ENCODE results near the gene RNF5. TPM values are rescaled to one million over a fixed set of nuclear protein-coding genes. Genes with fewer than 3 reads are reported as not detected.

Gene RNF5
- total and polyA plus RNA-seq, 12 donors: 53.0 to 132 (median 82.7) TPM

DNA sequence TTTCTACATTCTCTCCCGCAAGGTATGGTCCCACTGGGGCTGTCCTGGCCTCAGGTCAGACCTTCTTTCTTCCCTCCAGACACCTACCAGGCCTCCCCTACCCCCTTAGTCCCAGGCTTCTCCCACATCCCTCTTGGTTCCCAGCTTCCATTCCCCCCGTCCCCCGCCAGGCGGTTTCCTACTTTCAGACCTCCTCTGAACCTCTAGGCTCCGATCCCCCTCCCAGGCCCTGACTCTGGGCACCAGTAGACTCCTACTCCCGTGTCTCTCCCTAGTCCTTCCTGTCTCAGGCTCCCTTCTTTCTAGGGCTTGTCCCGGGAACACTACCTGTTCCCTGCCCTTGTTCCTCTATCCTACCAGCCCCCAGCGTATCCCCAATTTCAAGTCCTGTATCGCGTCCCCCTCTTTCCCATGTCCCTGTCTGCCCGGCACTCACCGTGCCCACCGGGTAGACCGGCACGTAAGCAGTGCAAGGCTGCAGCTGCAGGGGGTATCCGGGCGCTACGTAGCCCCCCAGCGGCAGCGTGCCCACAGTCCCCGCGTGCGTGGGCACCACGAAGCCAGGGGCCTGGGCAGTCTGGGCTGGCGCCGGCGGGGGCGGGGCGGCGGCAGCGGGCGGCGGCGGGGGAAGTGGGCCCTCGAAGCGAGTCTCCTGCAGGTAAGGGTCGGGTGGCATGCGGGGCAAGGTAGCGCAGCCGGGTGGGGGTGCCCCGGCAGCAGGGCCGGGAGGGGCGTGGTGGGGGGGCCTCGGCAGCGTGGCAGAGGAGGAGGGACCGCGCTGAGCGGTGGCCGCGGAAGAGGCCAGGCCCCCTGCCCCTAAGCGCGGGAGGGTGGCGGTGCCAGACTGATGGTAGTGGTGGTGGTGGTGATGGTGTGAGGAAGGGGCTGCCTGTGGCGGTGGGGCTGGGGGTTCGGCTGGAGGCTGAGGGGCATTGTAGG is 28.0 kb upstream of the RNF5 start:
- H3K27ac ChIP-seq: no peak overlapping the region
- DNase-seq: no peak
- H3K27me3 ChIP-seq: peaks cover 0 to 81% (median 8%) of the 10 kb centered on the region in 7 donors
- intact Hi-C loops (cut with DNase I): loop anchor here in 2 of 10 donors (5.0 kb wide), 1 partner anchor 33 kb away; no protein-coding TSS in a partner anchor
- 35 to 45% methylated on average over 48 to 55 of the region's 55 CpGs for WGBS, 2 donors
- peaks cover 0 to 9% (median 0%) of the 10 kb centered on the region in 9 donors for H3K36me3 ChIP-seq
- H3K4me1 ChIP-seq: peaks cover 6 to 46% (median 25%) of the 10 kb centered on the region in 9 donors
- TF ChIP-seq, protein P1, sequence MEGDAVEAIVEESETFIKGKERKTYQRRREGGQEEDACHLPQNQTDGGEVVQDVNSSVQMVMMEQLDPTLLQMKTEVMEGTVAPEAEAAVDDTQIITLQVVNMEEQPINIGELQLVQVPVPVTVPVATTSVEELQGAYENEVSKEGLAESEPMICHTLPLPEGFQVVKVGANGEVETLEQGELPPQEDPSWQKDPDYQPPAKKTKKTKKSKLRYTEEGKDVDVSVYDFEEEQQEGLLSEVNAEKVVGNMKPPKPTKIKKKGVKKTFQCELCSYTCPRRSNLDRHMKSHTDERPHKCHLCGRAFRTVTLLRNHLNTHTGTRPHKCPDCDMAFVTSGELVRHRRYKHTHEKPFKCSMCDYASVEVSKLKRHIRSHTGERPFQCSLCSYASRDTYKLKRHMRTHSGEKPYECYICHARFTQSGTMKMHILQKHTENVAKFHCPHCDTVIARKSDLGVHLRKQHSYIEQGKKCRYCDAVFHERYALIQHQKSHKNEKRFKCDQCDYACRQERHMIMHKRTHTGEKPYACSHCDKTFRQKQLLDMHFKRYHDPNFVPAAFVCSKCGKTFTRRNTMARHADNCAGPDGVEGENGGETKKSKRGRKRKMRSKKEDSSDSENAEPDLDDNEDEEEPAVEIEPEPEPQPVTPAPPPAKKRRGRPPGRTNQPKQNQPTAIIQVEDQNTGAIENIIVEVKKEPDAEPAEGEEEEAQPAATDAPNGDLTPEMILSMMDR (IDR thresholded peaks at IDR 0.05): no peak
- H3K4me3 ChIP-seq: peak overlapping the region in 1 of 10 donors; percentile 10
- H3K9me3 ChIP-seq: no peaks in the 10 kb centered on the region
- no peak for ATAC-seq

DNA sequence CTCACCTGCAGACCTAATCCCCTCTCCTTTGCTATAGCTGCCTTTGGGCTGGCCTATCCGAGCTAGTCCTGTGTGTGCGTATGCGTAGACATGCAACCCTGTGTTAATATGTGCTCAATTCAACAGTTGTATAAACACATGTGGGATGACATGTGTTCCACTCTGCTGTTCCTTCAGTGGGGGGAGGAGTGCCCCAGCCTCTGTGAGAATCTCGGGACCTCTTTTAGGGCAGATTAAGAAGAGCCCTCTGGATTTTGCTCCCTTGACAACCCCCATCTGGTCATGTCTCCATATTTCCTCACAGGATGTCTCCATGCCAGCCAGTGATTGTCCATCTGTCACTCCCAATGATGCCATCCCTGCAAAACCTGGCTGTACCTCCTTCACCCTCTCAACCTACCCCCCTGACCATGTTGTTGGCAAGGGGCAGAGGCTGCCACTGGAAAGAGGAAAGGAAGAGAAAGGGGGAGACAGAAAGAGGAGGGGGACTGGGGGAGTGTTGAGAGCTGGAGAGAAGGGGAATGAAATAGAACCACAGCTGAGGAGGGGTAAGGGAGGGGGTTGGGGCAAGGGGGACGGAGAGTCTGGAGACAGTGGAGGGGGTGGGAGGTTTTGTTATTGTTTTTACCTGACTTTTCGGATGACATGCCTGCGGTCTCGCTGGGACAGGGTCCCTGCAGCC is 26.9 kb upstream of the RNF5 start:
- intact Hi-C loops (cut with DNase I): loop anchor here in 2 of 10 donors (5.0 kb wide), 1 partner anchor 34 kb away; no protein-coding TSS in a partner anchor
- WGBS, 2 donors: 41 to 46% methylated on average over 8 of the region's 8 CpGs
- peak overlapping the region in 2 of 10 donors; percentile 83 to 92 for H3K27ac ChIP-seq
- DNase-seq: no peak
- ATAC-seq: no peak
- peak overlapping the region in 9 of 10 donors; percentile 22 to 84 (median 80) for H3K4me3 ChIP-seq
- no peaks in the 10 kb centered on the region for H3K9me3 ChIP-seq
- peaks cover 0 to 81% (median 8%) of the 10 kb centered on the region in 7 donors for H3K27me3 ChIP-seq
- H3K4me1 ChIP-seq: peaks cover 6 to 47% (median 30%) of the 10 kb centered on the region in 9 donors
- peaks cover 0 to 16% (median 3%) of the 10 kb centered on the region in 9 donors for H3K36me3 ChIP-seq
- TF ChIP-seq, protein P1 (IDR thresholded peaks at IDR 0.05): no peak

DNA sequence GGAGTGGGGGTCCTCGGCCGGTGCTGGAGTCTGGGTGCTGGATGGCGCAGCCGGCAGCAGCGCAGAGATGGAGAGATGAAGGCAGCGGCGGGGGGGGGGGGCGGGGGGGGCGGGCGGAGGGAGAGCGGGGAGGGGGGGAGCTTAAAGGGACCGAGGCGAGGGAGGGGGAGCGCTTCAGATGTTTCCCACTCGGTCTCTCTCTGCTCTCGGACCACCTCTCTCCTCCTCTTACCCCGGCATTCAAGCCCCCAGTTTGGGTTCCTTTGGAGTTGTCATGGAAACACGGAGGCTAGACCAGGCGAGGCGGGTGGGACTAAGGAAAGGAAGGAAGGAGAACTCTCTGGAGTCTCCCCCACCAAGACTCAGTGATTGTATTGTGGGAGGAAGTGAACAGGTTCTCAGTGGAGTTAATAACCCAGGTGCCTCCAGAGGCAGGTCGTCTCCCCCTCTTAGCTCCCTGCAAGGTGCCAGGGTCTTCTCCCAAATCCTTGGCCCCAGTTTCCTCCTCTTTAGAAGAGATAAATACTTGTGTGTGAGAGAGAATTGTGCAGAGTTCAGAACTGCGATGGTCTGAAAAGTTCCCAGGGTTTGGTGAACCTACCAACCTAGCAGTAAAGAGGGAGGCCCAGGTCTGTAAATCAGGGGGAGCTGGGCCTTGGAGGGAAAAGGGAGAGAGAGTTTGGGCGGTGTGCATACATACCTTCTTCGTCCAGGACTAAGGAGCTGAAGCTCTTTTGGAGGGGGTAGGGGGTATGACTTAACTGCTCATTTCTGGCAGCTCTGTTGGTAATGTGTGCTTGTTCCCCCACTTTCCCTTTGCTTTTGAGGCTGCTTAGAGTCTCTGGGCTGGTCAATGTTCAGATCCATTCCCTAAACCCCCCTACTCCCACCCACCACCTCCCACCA is 26.1 kb upstream of the RNF5 start, which contains the start of gene PRRT1:
PRRT1 (minus strand) TSS at position 77 of the 906 bp plus-strand sequence. CDS start 112 bp downstream, outside the sequence.
- H3K36me3 ChIP-seq: peaks cover 0 to 24% (median 4%) of the 10 kb centered on the region in 9 donors
- 17 to 27% methylated on average over 17 to 21 of the region's 24 CpGs for WGBS, 2 donors
- H3K4me3 ChIP-seq: peak within 1 kb of the TSS in 9 of 10 donors; percentile 58 to 91 (median 81)
- TF ChIP-seq, protein P1 (IDR thresholded peaks at IDR 0.05): no peak
- intact Hi-C loops (cut with DNase I): loop anchor here in 2 of 10 donors (5.0 kb wide), 1 partner anchor 35 kb away; no protein-coding TSS in a partner anchor
- no peaks in the 10 kb centered on the region for H3K9me3 ChIP-seq
- H3K27me3 ChIP-seq: peaks cover 0 to 75% (median 8%) of the 10 kb centered on the region in 7 donors
- ATAC-seq (no peak), DNase-seq (no peak)
- peak within 1 kb of the TSS in 9 of 10 donors; percentile 83 to 96 (median 92) for H3K27ac ChIP-seq
- H3K4me1 ChIP-seq: peaks cover 6 to 48% (median 30%) of the 10 kb centered on the region in 9 donors

Measured in heart right ventricle (tissue), 16 donors.